C1 segment of cervical spinal cord (tissue), 14 donors: Measurements from ENCODE around the gene LCA5L.

Experiments used
- DNase-seq, 14 donors: peaks; one replicate each; lab custom pipeline; 2025; lab: John Stamatoyannopoulos, UW

The LCA5L gene

DNA sequence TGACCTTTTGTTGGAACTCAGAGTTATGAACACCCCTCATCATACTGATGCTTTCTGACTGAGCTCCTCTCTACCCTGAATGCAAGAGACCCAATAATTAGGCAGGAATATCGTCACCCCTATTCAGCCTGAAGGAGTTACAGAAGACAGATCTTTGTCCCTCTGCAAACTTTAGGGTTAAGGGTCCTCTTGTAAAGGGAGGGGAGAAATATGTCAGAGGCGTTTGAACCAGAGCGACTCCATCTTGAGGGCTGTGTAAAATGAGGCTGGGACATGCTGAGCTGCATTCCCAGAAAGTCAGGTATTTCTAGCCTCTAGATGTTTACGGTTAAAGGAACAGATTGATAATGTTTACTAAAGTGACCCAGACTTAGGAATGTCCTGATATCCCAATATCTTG lies 86.2 kb downstream of the LCA5L start:
- DNase-seq = no peak
